ENCODE data around the gene GABARAP.

GRCh38 chr17:7228920-7229319 lies 13.3 kb downstream of the GABARAP start:
- TF ChIP-seq NR3C1 (CRISPR knock-in tag; conservative IDR thresholded peaks at IDR 0.05; ENCODE audit: low read depth) (no peak), USF2 (CRISPR knock-in tag; IDR thresholded peaks at IDR 0.05) (no peak), USF1 (CRISPR knock-in tag; IDR thresholded peaks at IDR 0.05) (no peak), CTCF (IDR thresholded peaks at IDR 0.05) (no peak), CREB1 (CRISPR knock-in tag; IDR thresholded peaks at IDR 0.05) (no peak), ATF1 (CRISPR knock-in tag; IDR thresholded peaks at IDR 0.05) (no peak)

Measured in WTC11 (cell line).